NCI-H1930 (cell line): ENCODE data around the gene ZNF71.
A peak's percentile ranks its signal among the peaks of the same experiment; 100 is the strongest.

ENCODE experiments used
- DNase-seq, 2 experiments: peaks; one replicate each; lab custom pipeline; 2025; lab: John Stamatoyannopoulos, UW

Gene ZNF71

DNA sequence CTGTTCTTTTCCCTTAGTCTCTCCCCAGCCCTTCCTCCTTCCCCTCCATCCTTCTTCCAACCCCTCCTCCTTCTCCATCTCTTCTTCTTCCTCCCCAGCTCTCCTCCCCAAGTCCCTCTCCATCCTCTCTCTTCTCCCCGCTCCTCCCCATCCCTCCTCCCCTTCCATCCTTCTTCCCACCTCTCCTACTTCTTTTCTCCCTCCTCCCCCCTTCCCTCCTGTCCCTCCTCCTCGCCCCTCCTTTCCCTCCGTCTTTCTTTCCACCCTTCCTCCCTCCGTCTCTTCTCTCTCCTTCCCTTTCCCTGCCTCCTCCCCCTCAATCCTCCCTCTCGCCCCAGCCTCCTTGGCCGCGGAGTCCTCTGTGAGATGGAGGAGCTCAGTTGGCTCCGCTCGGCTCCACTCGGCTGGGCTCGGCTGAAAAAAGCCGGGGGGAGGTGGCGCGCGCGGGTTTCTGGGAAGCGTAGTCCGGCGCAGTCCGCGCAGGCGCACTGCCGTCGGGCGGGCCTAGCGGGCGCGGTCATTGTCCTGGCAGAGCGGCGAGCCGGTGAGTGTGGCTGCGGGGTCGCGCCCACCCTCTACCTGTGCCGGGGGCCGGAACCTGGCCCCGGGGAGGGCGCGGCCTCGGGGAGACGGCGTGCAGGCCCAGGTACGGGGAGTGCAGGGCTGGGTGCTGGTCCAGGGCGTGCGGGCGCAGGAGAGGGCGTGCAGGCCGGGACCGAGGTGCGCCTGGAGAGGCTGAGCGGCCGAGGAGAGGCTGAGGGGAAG is at the start of gene ZNF71:
Gene ZNF71, plus strand, starts transcription at position 520 of the 765 bp plus-strand sequence. CDS start 6,257 bp downstream, outside the sequence.
- peak; percentile 83 to 91 for DNase-seq

GRCh38 chr19:56547535-56547934 is 47.6 kb upstream of the ZNF71 start:
- DNase-seq, result no peak

DNA sequence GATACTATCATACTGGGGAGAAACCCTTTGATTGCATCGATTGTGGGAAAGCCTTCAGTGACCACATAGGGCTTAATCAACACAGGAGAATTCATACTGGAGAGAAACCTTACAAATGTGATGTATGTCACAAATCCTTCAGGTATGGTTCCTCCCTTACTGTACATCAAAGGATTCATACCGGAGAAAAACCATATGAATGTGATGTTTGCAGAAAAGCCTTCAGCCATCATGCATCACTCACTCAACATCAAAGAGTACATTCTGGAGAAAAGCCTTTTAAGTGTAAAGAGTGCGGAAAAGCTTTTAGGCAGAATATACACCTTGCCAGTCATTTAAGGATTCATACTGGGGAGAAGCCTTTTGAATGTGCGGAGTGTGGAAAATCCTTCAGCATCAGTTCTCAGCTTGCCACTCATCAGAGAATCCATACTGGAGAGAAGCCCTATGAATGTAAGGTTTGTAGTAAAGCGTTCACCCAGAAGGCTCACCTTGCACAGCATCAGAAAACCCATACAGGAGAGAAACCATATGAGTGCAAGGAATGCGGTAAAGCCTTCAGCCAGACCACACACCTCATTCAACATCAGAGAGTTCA is 40.7 kb upstream of the ZNF71 start:
- no peak for DNase-seq

DNA sequence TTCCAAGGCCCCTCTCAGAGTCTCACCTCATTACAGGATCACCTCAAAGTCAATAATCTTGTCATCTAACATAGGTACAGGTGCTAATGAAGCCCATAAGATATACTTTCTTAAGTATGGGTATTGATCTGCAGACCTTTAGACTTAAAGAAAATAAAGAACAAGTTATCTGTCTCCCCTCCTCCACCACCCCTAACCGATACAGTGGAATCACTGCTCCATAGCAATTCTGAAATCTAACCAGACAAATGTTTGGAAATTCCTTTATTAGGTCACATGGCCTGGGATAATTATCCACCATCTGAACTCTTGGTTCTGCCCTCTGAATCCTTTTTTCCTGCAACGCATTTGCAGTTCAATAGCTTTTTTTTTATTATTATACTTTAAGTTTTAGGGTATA is 32.3 kb upstream of the ZNF71 start:
- no peak for DNase-seq

- DNase-seq, result peak in 1 of 2 experiments; percentile 50
These were observed 28.2 kb upstream of the ZNF71 start for GRCh38 chr19:56566904-56567273.

- peak; percentile 85 to 92 for DNase-seq
These were observed 27.6 kb upstream of the ZNF71 start, which contains the start of gene ZNF470 for GRCh38 chr19:56567274-56568120. Gene ZNF470 (plus strand): TSS chr19:56567468. CDS start chr19:56570312, 2,844 bp downstream.

- DNase-seq, result no peak
These were observed 22.5 kb upstream of the ZNF71 start for GRCh38 chr19:56572589-56572988.

DNA sequence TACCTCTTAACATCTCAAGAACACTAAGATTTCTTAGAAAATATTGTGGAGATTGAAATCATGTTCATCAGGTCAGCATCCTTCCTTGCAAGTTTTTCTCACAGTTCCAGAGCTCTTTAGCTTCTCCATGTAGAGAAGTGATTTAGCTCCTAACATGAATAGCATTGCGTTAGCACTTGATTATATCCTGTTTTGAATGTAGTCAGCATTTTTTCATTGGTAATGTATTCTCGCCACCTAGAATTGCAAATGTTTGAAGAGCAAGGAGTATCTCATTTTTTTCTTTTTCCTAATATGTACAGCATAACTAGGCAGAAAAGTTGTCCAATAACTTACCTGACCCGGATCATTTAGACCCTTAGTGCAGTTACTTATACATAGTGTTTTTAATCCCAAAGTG is 21.2 kb upstream of the ZNF71 start:
- DNase-seq, result no peak

- no peak for DNase-seq
These were observed 17.1 kb upstream of the ZNF71 start for GRCh38 chr19:56577719-56578602.

- DNase-seq, result no peak
These were observed 688 bp upstream of the ZNF71 start for GRCh38 chr19:56594446-56594782.

DNA sequence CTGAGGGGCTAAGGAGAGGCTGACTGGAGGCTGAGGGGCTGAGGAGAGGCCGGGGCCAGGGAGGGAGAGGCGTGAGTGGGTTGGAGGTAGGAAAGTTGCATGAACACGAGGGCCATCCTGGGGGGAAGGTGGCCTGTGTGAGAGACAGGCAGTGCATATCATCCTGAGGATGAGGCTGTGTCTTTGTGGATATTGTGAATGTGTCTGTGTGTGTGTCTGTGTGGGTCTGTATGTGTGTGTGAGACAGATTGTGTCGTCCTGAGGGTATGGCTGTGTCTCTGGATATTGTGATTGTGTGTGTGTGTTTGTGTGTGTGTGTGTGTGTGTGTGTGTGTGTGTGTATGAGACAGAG is 422 bp downstream of the ZNF71 start:
- no peak for DNase-seq

DNA sequence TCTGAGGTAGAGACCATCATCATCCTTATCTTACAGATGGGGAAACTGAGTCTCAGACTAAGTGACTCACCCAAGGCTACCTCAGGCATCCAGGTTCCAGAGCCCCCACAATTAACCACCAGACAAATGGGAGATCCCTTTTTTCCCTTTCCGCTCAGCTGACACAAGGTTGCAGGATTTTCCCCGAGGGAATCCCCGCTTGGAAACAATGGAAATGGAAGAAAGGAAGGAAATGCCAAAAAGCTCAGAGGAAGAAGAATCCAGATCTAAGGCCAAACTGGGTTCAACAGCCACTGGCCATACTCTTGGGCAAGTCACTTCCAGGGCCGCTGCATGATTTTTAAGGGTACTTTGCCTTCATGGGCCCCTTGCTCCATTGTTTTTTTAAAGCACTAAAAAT is 1.6 kb downstream of the ZNF71 start:
- no peak for DNase-seq

DNA sequence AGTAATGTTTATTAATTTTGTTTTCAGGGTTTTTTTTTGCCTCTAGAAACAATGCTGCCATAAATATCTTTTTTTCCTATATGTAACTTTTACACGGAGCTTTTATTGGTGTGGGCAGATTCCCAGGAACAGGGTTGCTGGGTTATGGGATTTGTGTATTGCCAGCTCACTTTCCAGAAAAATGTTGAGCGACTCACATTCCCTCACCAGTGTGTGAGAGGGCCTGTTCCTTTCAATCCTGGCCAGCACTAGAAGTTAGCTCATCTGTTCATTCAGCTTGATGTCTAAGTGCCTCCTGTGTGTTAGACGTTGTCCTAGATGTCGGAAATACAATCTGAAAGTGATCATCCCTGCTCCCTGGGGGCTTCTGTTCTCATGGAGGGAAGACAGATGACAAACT is 2.6 kb downstream of the ZNF71 start:
- no peak for DNase-seq

DNA sequence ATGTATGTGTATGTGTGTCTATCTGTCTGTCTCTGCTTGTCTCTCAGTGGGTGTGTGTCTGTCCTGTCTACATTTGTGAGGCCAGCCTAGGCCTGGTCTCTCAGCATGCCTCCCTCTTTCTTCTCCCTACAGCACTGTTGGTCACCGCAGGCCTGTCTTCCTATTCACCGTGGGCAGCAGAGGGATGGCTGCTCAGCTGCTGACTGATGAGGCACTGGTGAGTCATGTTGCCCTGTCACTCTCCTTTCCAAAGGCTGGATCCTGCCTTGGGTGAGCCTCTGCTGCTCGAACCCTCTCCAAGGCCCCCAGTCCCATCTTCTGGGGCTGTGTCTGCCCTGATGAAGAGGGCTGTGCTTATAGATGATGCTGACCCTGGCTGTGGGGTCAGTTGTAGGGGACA is 6.3 kb downstream of the ZNF71 start:
- DNase-seq, result no peak

DNA sequence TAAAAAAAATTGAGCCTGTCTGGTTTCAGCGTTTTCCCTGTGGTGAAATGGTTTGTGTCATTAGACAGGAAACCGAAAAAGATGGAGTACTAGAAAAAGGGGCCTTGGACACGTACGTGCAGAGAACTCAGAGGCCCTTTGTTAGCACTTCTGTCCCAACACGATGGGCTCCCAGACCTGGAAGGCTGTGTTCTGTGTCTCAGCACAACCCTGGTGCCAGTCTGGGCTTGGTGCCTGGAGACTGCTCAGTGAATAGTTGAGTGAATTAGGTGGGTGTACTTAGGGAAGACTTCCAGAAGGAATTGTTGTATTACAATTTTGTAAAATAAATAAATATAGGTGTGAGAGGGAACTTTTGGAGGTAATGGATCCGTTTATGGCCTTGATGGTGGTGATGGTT is 8.7 kb downstream of the ZNF71 start:
- no peak for DNase-seq

DNA sequence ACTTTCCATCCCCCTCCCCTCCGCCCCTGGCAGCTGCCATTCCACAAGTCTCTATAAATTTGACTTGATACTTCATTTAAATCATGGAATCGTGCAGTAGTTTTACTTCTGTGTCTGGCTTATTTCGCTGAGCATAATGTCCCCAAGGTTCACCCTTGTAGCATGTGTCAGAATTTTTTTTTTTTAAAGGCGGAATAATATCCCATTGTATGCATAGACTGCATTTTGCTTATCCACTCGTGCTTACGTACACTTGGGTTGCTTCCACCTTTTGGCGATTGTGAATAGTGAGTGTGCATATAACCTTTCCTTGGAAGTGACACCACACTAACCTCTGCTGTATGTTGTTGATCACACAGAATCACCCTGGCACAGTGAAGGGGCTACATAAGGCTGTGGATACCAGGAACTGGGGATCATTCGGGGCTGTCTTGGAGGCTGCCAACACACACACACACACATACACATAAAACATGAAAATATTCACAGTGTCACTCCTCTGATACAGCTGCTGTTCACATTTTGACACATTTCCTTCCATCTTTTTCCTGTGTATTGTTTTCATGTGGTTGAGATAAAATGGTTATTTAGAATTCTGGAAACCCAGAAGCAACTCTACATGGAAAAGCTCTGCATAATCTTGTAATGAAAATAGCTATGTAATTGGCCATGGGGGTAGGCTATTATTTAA is 13.3 kb downstream of the ZNF71 start:
- DNase-seq, result no peak

- DNase-seq, result no peak
These were observed 16.2 kb downstream of the ZNF71 start for GRCh38 chr19:56611288-56611687.

DNA sequence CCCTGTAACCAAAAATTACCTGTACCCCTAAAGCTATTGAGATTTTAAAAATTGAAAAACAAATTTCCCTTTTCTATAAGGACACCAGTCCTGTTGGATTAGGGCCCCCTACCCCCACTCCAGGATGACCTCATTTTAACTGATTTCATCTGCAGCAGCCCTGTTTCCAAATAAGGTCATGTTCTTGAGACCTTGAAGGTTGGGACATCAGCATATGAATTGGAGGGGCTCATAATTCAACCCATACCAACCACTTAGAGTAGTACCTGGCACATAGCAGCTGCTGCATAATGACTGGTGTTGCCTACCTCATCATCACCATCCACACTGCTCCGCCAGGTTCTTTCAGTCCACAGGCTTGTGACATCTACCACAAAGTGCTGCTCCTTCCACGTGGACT is 17.6 kb downstream of the ZNF71 start:
- no peak for DNase-seq

- DNase-seq, result no peak
These were observed 18.5 kb downstream of the ZNF71 start for GRCh38 chr19:56613639-56614038.

DNA sequence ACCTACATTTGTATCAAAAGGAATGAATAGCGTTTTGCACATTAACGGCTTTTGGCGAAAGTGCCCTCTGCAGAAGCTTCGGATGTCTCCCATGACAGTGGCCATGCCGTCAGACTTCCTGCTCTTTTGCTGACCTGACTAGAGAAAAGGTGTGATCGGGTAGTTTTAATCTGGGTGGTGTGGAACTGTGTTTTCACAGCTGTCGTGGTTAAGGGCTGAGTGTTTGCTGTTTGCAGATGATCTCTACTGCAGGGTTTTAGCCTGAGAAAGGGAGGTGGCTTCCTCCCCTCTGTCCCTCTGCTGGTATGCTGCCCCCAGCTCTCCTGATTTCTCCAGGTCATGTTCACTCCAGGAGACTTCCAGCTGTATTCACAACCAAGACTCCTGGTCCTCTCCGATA is 22.4 kb downstream of the ZNF71 start:
- DNase-seq, result no peak

- no peak for DNase-seq
These were observed 24.0 kb downstream of the ZNF71 start for GRCh38 chr19:56619121-56619520.
